ENCODE results near the gene GPR18.

GPR18 gene

GRCh38 chr13:99289674-99290337 is 31.6 kb upstream of the GPR18 start:
- DNase-seq, result peak; percentile 50 to 75

GRCh38 chr13:99289271-99289670 is 31.1 kb upstream of the GPR18 start:
- no peak for DNase-seq

GRCh38 chr13:99288089-99288488 is 29.9 kb upstream of the GPR18 start:
- DNase-seq, result no peak

- no peak for DNase-seq
Observed at GRCh38 chr13:99287551-99287950, 29.4 kb upstream of the GPR18 start.

- DNase-seq, result no peak
Observed at GRCh38 chr13:99285432-99286182, 27.4 kb upstream of the GPR18 start.

- peak in 1 of 2 donors; percentile 66 for DNase-seq
Observed at GRCh38 chr13:99282264-99283231, 24.4 kb upstream of the GPR18 start.

GRCh38 chr13:99281811-99282263 is 23.7 kb upstream of the GPR18 start:
- peak; percentile 80 to 85 for DNase-seq

GRCh38 chr13:99280166-99280565 is 22.0 kb upstream of the GPR18 start:
- DNase-seq, result peak in 1 of 2 donors; percentile 38

- no peak for DNase-seq
Observed at GRCh38 chr13:99279637-99280036, 21.5 kb upstream of the GPR18 start.

- no peak for DNase-seq
Observed at GRCh38 chr13:99278843-99279242, 20.7 kb upstream of the GPR18 start.

GRCh38 chr13:99278200-99278599 is 20.0 kb upstream of the GPR18 start:
- no peak for DNase-seq

GRCh38 chr13:99277629-99278028 is 19.4 kb upstream of the GPR18 start:
- DNase-seq, result no peak

- no peak for DNase-seq
Observed at GRCh38 chr13:99276706-99277105, 18.5 kb upstream of the GPR18 start.

GRCh38 chr13:99275093-99275469 is 16.9 kb upstream of the GPR18 start:
- DNase-seq, result peak in 1 of 2 donors; percentile 62

- DNase-seq, result peak; percentile 37 to 72
Observed at GRCh38 chr13:99273128-99273527, 14.9 kb upstream of the GPR18 start.

GRCh38 chr13:99272481-99272880 is 14.3 kb upstream of the GPR18 start:
- no peak for DNase-seq

GRCh38 chr13:99271249-99271648 is 13.1 kb upstream of the GPR18 start:
- no peak for DNase-seq

GRCh38 chr13:99270518-99270917 is 12.3 kb upstream of the GPR18 start:
- no peak for DNase-seq

GRCh38 chr13:99269627-99270241 is 11.6 kb upstream of the GPR18 start:
- DNase-seq, result peak; percentile 56 to 80

GRCh38 chr13:99268822-99269221 is 10.6 kb upstream of the GPR18 start:
- no peak for DNase-seq

GRCh38 chr13:99267927-99268326 is 9.7 kb upstream of the GPR18 start:
- DNase-seq, result no peak

GRCh38 chr13:99266827-99267226 is 8.6 kb upstream of the GPR18 start:
- no peak for DNase-seq

Data from CD4-positive, alpha-beta T cell treated with Interferon alpha-2 for 1 hour (primary cell).